WTC11 (cell line): Measurements from ENCODE around the gene FAM72C.
"Not testable (repeated sequence)": the region's sequence is repeated elsewhere in the genome, so short reads cannot be mapped to it uniquely, and the experiment has no call there.

ENCODE experiments used
- ATF3 ChIP-seq: sonication (generic); formaldehyde crosslinking; conservative IDR thresholded peaks from 2 replicates; pipeline ENCODE4 v1.8.1; 2022; ENCODE audit warnings: mild to moderate bottlenecking, missing genetic modification reagents
- CREM ChIP-seq: sonication (generic); formaldehyde crosslinking; IDR thresholded peaks from 2 replicates; pipeline ENCODE4 v1.8.1; 2022; ENCODE audit warnings: mild to moderate bottlenecking, missing genetic modification reagents, moderate library complexity
- CTCF ChIP-seq: fragments of 200-600 bp; IDR thresholded peaks from 2 replicates; pipeline ENCODE4 v1.8.0; 2022; ENCODE audit warnings: antibody characterized with exemption
- ESRRA ChIP-seq: sonication (generic); formaldehyde crosslinking; IDR thresholded peaks from 2 replicates; pipeline ENCODE4 v1.8.1; 2022; ENCODE audit warnings: mild to moderate bottlenecking, missing genetic modification reagents, borderline replicate concordance
- IRF1 ChIP-seq: sonication (generic); formaldehyde crosslinking; IDR thresholded peaks from 2 replicates; pipeline ENCODE4 v1.8.0; 2023; ENCODE audit warnings: missing genetic modification reagents
- PREB ChIP-seq: sonication (generic); formaldehyde crosslinking; IDR thresholded peaks from 2 replicates; pipeline ENCODE4 v1.8.1; 2022; ENCODE audit warnings: mild to moderate bottlenecking, missing genetic modification reagents, moderate library complexity, borderline replicate concordance
- ZNF121 ChIP-seq: sonication (generic); formaldehyde crosslinking; IDR thresholded peaks from 2 replicates; pipeline ENCODE4 v1.8.0; 2023; ENCODE audit warnings: missing genetic modification reagents

- not testable (repeated sequence) for TF ChIP-seq CTCF; ZNF121 (CRISPR knock-in tag); IRF1 (CRISPR knock-in tag); CREM (CRISPR knock-in tag); ESRRA (CRISPR knock-in tag); PREB (CRISPR knock-in tag); ATF3 (CRISPR knock-in tag)
Observed at GRCh38 chr1:143972753-143973326, 1.1 kb upstream of the FAM72C start.
